ENCODE measurements around the gene ALDH3B1.

Gene ALDH3B1

GRCh38 chr11:68051191-68052136 lies 41.3 kb downstream of the ALDH3B1 start:
- TF ChIP-seq, protein P1, sequence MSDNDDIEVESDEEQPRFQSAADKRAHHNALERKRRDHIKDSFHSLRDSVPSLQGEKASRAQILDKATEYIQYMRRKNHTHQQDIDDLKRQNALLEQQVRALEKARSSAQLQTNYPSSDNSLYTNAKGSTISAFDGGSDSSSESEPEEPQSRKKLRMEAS (IDR thresholded peaks at IDR 0.05; ENCODE audit: low read depth, low read length), result no peak
- TF ChIP-seq MYC (IDR thresholded peaks at IDR 0.05; ENCODE audit: low read depth, low read length), result no peak
- no peak for TF ChIP-seq POLR2A (IDR thresholded peaks at IDR 0.05; ENCODE audit: extremely low read depth, insufficient read length)
- TF ChIP-seq, protein P2, sequence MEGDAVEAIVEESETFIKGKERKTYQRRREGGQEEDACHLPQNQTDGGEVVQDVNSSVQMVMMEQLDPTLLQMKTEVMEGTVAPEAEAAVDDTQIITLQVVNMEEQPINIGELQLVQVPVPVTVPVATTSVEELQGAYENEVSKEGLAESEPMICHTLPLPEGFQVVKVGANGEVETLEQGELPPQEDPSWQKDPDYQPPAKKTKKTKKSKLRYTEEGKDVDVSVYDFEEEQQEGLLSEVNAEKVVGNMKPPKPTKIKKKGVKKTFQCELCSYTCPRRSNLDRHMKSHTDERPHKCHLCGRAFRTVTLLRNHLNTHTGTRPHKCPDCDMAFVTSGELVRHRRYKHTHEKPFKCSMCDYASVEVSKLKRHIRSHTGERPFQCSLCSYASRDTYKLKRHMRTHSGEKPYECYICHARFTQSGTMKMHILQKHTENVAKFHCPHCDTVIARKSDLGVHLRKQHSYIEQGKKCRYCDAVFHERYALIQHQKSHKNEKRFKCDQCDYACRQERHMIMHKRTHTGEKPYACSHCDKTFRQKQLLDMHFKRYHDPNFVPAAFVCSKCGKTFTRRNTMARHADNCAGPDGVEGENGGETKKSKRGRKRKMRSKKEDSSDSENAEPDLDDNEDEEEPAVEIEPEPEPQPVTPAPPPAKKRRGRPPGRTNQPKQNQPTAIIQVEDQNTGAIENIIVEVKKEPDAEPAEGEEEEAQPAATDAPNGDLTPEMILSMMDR (IDR thresholded peaks at IDR 0.05; ENCODE audit: low read depth, low read length), result no peak
- DNase-seq (ENCODE audit: low read depth), result peak; percentile 19
- no peak overlapping the region for H3K4me3 ChIP-seq (ENCODE audit: low read depth, low read length)

GRCh38 chr11:68052137-68052873 lies 42.2 kb downstream of the ALDH3B1 start:
- TF ChIP-seq MYC (IDR thresholded peaks at IDR 0.05; ENCODE audit: low read depth, low read length) (no peak), POLR2A (IDR thresholded peaks at IDR 0.05; ENCODE audit: extremely low read depth, insufficient read length) (no peak)
- TF ChIP-seq, protein P1 (IDR thresholded peaks at IDR 0.05; ENCODE audit: low read depth, low read length), result no peak
- TF ChIP-seq, protein P2 (IDR thresholded peaks at IDR 0.05; ENCODE audit: low read depth, low read length), result no peak
- DNase-seq (ENCODE audit: low read depth), result peak; percentile 19
- H3K4me3 ChIP-seq (ENCODE audit: low read depth, low read length), result no peak overlapping the region

GRCh38 chr11:68053117-68053516 lies 43.0 kb downstream of the ALDH3B1 start:
- DNase-seq (ENCODE audit: low read depth), result peak; percentile 50
- TF ChIP-seq, protein P2 (IDR thresholded peaks at IDR 0.05; ENCODE audit: low read depth, low read length), result no peak
- TF ChIP-seq, protein P1 (IDR thresholded peaks at IDR 0.05; ENCODE audit: low read depth, low read length), result no peak
- TF ChIP-seq MYC (IDR thresholded peaks at IDR 0.05; ENCODE audit: low read depth, low read length), result no peak
- no peak for TF ChIP-seq POLR2A (IDR thresholded peaks at IDR 0.05; ENCODE audit: extremely low read depth, insufficient read length)

DNA sequence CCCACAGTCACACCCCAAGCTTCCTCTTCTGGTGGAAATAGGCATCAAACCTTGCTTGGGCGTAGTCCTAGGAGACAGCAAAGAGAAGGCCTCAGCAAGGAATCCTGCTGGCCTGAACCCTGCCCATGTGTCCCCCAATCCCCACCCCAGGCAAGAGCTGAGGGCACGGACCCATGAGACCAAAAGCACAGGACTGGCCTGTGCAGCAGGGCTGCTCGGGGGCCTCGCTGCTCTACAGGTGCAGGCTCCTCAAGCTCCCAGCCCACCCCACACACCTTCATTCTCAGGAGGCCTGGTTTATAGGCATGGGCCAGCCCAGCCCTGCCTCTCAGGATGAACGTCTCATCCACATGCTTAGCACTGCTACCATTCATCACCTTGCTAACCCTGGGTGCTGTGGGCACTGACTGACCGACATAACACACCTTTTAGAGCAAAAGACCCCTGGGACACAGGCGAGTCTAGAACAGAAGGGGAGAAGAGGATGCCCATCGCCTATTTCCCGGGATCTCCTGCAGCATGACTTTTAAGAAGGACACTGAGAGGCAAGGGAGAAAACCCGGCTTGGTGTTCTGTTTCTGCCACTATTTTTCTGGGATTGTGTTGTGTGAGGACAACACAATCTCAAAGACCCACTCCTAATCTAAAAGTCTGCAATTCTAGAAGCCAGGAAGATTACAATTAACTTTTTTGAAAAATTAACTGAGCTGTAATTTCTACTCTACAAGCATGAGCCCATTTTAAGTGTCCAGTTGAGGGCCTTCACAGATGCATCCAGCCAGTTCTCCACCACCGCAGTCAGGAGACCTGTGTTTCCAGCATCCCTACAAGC lies 44.1 kb downstream of the ALDH3B1 start:
- DNase-seq (ENCODE audit: low read depth), result peak; percentile 36
- TF ChIP-seq, protein P1 (IDR thresholded peaks at IDR 0.05; ENCODE audit: low read depth, low read length), result no peak
- TF ChIP-seq, protein P2 (IDR thresholded peaks at IDR 0.05; ENCODE audit: low read depth, low read length), result no peak
- TF ChIP-seq POLR2A (IDR thresholded peaks at IDR 0.05; ENCODE audit: extremely low read depth, insufficient read length) (peak; percentile 0), MYC (IDR thresholded peaks at IDR 0.05; ENCODE audit: low read depth, low read length) (no peak)
- H3K4me3 ChIP-seq (ENCODE audit: low read depth, low read length), result no peak overlapping the region

More at GRCh38 chr11:68053117-68053516, 43.0 kb downstream of the ALDH3B1 start:
- H3K4me3 ChIP-seq (ENCODE audit: low read depth, low read length), result no peak overlapping the region
